Nephron (organoid): ENCODE measurements around the gene ACKR2.

Source experiments
- H3K27ac Mint-ChIP-seq, 3 experiments: 2 replicates each; pipeline ENCODE4 v1.8.0; 2020; ENCODE audit warnings: mixed read lengths in 3 of 3, mild to moderate bottlenecking in 2 of 3, moderate library complexity in 1 of 3
- H3K27me3 Mint-ChIP-seq: 2 replicates; pipeline ENCODE4 v1.8.0; 2021; ENCODE audit warnings: low read depth, mild to moderate bottlenecking, moderate library complexity, mixed read lengths
- H3K36me3 Mint-ChIP-seq: 2 replicates; pipeline ENCODE4 v1.8.0; 2020; ENCODE audit warnings: low read depth, mixed read lengths
- H3K4me1 Mint-ChIP-seq: 2 replicates; pipeline ENCODE4 v1.8.0; 2020; ENCODE audit warnings: mixed read lengths
- H3K4me3 Mint-ChIP-seq, 3 experiments: 2 replicates each; pipeline ENCODE4 v1.8.0; 2020; ENCODE audit warnings: mild to moderate bottlenecking in 3 of 3, mixed read lengths in 3 of 3, moderate library complexity in 2 of 3
- H3K9me3 Mint-ChIP-seq: 2 replicates; pipeline ENCODE4 v1.8.0; 2020; ENCODE audit warnings: mixed read lengths
- CTCF ChIP-seq, 3 experiments: fragments of 200-600 bp; sonication (generic); IDR thresholded peaks; one replicate each; pipeline ENCODE4 v1.5.0; 2021; ENCODE audit warnings: antibody characterized with exemption in 3 of 3; ENCODE audit not compliant: unreplicated experiment in 3 of 3

The ACKR2 gene

GRCh38 chr3:42809202-42809601 is at the start of gene ACKR2:
ACKR2 (plus strand) TSS chr3:42809445; CDS start chr3:42864503, 55,058 bp downstream.
- no peak for TF ChIP-seq CTCF (IDR thresholded peaks at IDR 0.05; ENCODE audit: unreplicated experiment in 3 of 3)
- H3K4me3 Mint-ChIP-seq = no peak within 1 kb of the TSS
- H3K4me1 Mint-ChIP-seq = peaks cover 7% of the 10 kb centered on the region
- no peaks in the 10 kb centered on the region for H3K36me3 Mint-ChIP-seq
- H3K9me3 Mint-ChIP-seq = no peaks in the 10 kb centered on the region
- H3K27me3 Mint-ChIP-seq = peaks cover 33% of the 10 kb centered on the region
- H3K27ac Mint-ChIP-seq = peak within 1 kb of the TSS in 2 of 3 experiments; percentile 67 to 78

GRCh38 chr3:42762046-42762724 is 47.1 kb upstream of the ACKR2 start:
- no peak overlapping the region for H3K4me3 Mint-ChIP-seq
- no peaks in the 10 kb centered on the region for H3K36me3 Mint-ChIP-seq
- no peaks in the 10 kb centered on the region for H3K4me1 Mint-ChIP-seq
- H3K27me3 Mint-ChIP-seq = peaks cover under 1% of the 10 kb centered on the region
- peak overlapping the region in 1 of 3 experiments; percentile 40 for H3K27ac Mint-ChIP-seq
- TF ChIP-seq CTCF (IDR thresholded peaks at IDR 0.05; ENCODE audit: unreplicated experiment in 3 of 3) = no peak
- no peaks in the 10 kb centered on the region for H3K9me3 Mint-ChIP-seq

- H3K9me3 Mint-ChIP-seq = no peaks in the 10 kb centered on the region
- no peak overlapping the region for H3K4me3 Mint-ChIP-seq
- H3K27ac Mint-ChIP-seq = no peak overlapping the region
- no peak for TF ChIP-seq CTCF (IDR thresholded peaks at IDR 0.05; ENCODE audit: unreplicated experiment in 3 of 3)
- no peaks in the 10 kb centered on the region for H3K36me3 Mint-ChIP-seq
- no peaks in the 10 kb centered on the region for H3K4me1 Mint-ChIP-seq
- no peaks in the 10 kb centered on the region for H3K27me3 Mint-ChIP-seq
Observed at GRCh38 chr3:42763021-42763420, 46.2 kb upstream of the ACKR2 start.

GRCh38 chr3:42764115-42764514 is 45.1 kb upstream of the ACKR2 start:
- no peaks in the 10 kb centered on the region for H3K4me1 Mint-ChIP-seq
- no peaks in the 10 kb centered on the region for H3K27me3 Mint-ChIP-seq

GRCh38 chr3:42764561-42765295 is 44.5 kb upstream of the ACKR2 start:
- Mint-ChIP-seq H3K27me3 (no peaks in the 10 kb centered on the region), H3K9me3 (no peaks in the 10 kb centered on the region), H3K27ac (no peak overlapping the region), H3K4me3 (no peak overlapping the region), H3K4me1 (no peaks in the 10 kb centered on the region), H3K36me3 (no peaks in the 10 kb centered on the region)
- no peak for TF ChIP-seq CTCF (IDR thresholded peaks at IDR 0.05; ENCODE audit: unreplicated experiment in 3 of 3)

More at GRCh38 chr3:42764115-42764514, 45.1 kb upstream of the ACKR2 start:
- TF ChIP-seq CTCF (IDR thresholded peaks at IDR 0.05; ENCODE audit: unreplicated experiment in 3 of 3) = no peak
- Mint-ChIP-seq H3K4me3 (no peak overlapping the region), H3K27ac (no peak overlapping the region), H3K36me3 (no peaks in the 10 kb centered on the region), H3K9me3 (no peaks in the 10 kb centered on the region)
